Erythroblast (primary cell): Measurements from ENCODE around the gene C3orf49.

Experiments
- GATA1 ChIP-seq: IDR thresholded peaks from 2 replicates; pipeline ENCODE4 v1.6.1; 2011; ENCODE audit warnings: low read depth, mild to moderate bottlenecking, control low read depth, low read length, moderate library complexity
- POLR2A ChIP-seq: IDR thresholded peaks from 2 replicates; pipeline ENCODE4 v1.6.1; 2011; ENCODE audit warnings: mild to moderate bottlenecking, low read length

DNA sequence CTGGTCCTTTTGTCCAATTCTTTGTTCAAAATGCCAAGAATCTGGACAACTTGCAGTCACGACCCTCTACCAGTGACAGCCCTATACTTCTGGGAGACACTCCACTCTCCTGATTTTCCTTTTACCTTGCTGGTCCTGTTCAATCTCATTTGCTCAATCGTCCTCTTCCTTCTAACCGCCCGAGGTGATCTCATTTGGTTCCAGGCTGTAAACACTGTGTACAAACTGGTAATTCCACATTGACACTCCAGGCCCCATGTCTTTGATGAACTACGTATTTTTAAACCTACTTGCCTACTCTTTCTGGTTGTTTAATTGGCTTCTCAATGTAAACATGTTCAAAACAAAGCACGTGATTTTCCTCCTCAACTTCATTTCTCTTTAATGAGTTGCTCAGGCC, 23.7 kb upstream of the C3orf49 start:
- TF ChIP-seq POLR2A (no peak), GATA1 (no peak)
